Frontal cortex (tissue), 4 donors: ENCODE measurements around the gene ZNF684. TPM values are rescaled to one million over a fixed set of nuclear protein-coding genes. Genes with fewer than 3 reads are reported as not detected.
"Not testable (repeated sequence)": the region's sequence is repeated elsewhere in the genome, so short reads cannot be mapped to it uniquely, and the experiment has no call there.

Experiments
- DNase-seq, 2 donors: peaks; one replicate each; pipeline ENCODE4 v3.0.0; 2012; ENCODE audit warnings: low spot score in 2 of 2
- FAIRE-seq: peaks from 2 replicates; lab custom pipeline; 2012; peaks lifted over from hg19 to GRCh38; lab: Jason Lieb, UNC
- small RNA-seq: library from RNA; depleted of rRNA; stranded (forward); fragments of <200 nt; gene quantifications from one replicate; pipeline ENCODE3, GENCODE V24; 2014
- total RNA-seq: library from RNA; depleted of rRNA; stranded (reverse); fragments of >200 nt; gene quantifications from one replicate; pipeline ENCODE4 v1.2.3, GENCODE V29; 2014
- donor health status: control.
- donor health status: control.
- donor health status: control.

ZNF684 gene
- total RNA-seq, 1 donor from 2014 or later, result 7.7 TPM

DNA sequence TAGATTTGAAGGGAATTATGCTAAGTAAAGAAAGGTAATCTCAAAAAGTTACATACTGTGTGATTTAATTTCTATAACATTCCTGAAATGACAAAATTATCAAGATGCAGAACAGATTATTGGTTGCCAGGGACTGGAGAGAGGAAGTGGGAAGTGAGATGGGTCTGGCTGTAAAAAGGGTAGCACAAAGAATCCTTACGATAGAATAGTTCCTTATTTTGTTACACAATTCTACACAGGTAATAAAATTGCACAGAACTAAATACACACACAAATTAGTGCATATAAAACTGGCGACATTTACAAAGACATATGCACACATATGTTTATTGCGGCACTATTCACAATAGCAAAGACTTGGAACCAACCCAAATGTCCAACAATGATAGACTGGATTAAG is 33.5 kb downstream of the ZNF684 start:
- no peak for FAIRE-seq

DNA sequence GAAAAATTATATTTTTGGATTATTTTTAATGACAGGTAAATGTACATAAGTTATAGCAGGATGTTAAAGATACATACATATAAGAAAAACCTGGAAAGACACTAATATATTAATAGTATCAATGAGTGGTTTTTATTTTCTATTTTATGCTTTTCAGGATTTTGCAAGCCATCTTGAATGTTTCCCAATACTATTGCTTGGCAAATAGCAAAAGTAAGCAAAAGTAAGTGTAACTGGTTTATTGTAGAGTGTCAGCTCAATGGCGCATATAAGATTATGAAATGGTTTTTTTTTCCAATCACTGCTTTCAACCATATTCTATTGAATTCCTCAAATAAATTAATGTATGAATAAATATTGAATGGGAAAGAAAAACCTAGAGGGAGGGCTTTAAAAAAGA is 36.4 kb downstream of the ZNF684 start:
- FAIRE-seq (no peak), DNase-seq (no peak)

More for the DNA sequence above, 33.5 kb downstream of the ZNF684 start:
- no peak for DNase-seq

DNA sequence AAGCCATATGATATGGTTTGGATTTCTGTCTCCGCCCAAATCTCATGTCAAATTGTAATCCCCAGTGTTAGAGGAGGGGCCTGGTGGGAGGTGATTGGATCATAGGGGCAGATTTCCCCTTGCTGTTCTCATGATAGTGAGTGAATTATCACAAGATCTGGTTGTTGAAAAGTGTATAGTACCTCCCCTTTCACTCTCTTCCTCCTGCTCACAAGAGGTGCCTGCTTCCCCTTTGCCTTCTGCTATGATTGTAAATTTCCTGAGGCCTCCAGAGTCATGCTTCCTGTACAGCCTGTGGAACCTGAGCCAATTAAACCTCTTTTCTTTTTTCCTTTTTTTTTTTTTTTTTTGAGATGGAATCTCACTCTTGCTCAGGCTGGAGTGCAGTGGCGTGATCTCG is 43.4 kb downstream of the ZNF684 start:
- FAIRE-seq, DNase-seq: not testable (repeated sequence)

DNA sequence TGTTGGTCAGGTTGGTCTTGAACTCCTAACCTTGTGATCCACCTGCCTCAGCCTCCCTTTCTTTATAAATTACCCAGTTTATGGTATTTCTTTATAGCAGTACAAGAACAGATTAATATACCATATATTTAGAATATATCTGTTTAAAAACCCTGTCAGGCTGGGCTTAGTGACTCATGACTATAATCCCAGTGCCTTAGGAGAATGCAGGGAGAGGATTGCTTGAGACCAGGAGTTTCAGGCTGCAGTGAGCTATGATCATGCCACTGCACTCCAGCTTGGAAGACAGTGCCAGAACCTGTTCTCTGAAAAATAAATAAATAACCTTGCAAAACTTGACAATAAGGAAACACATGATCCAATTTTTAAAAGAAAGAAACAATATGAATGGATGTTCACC is 43.9 kb downstream of the ZNF684 start:
- DNase-seq (no peak), FAIRE-seq (no peak)

DNA sequence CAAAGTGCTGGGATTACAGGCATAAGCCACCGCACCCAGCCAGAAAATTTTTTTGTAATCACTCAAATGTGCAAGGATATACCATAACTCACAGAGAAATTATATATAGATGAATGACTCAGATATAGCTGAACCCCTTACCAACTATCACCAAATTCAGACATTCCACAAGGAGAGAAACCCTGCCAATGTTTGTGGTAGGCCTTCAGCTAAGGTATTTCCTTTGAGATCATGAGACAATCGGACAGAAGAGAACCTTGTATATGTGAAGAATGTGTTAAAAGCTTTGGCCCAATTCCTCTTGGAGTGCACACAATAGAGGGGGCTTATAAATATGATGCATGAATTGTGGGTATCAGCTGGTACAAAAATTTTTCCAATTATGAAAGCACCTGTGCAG is 50.7 kb downstream of the ZNF684 start:
- no peak for FAIRE-seq
- no peak for DNase-seq

DNA sequence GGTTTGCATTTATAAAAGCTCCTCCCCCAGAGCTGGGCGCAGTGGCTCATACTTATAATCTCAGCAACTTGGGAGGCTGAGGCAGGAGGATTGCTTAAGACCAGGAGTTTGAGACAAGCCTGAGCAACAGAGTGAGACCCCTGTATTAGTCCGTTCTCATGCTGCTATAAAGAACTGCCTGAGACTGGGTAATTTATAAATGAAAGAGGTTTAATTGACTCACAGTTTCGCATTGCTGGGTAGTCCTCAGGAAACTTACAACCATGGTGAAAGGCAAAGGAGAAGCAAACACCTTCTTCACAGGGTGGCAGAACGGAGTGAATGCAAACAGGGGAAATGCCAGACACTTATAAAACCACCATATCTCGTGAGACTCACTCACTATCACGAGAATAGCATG is 52.5 kb downstream of the ZNF684 start:
- no peak for DNase-seq
- FAIRE-seq, result no peak

DNA sequence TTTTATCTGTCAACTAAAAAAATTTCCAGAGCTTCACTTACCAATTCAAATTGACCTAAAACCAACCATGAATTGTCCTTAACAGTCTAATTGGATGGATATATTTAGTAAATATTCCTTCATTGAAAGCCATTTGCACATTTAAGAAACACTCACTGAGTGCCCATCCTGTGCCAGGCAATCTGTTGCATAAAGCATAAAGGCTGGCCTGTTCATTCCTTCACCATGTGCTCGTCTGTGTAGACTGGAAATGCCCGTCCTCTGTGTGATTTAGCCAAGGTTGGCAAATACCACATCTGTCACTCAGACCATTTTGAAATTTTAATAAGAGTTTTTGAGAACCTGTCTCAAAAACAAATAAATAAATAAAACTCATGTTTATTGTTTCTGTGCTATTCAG is 57.1 kb downstream of the ZNF684 start:
- FAIRE-seq, result no peak
- no peak for DNase-seq

DNA sequence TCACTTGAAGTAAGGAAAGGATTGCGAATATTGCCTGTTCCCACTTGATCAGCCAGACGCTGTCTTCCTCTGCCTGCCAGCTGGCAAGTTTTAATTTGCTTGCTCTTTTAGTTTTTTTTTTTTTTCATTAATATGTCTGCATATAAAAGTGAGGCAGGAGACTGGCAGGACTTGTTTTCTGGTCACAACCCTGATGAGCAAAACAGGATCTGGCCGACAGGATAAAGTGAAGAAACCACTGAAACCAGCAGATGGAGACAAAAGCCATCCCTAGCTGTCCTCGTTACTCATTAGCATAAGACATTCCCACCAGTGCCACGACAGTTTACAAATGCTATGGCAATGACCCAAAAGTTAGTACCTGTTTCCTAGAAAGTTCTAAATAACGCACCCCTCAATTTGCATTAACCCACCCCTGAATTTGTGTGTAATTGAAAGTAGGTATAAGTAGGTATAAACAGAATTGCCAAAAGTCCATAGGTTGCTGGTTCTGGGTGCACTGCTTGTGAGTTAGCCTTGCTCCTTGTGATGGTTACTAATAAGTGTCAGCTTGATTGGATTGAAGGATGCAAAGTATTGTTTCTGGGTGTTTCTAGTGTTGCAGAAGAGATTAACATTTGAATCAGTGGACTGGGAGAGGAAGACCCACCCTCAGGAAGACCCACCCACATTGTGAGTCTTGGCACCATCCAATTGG is 60.8 kb downstream of the ZNF684 start:
- DNase-seq (peak in 1 of 2 donors; percentile 29), FAIRE-seq (no peak)

DNA sequence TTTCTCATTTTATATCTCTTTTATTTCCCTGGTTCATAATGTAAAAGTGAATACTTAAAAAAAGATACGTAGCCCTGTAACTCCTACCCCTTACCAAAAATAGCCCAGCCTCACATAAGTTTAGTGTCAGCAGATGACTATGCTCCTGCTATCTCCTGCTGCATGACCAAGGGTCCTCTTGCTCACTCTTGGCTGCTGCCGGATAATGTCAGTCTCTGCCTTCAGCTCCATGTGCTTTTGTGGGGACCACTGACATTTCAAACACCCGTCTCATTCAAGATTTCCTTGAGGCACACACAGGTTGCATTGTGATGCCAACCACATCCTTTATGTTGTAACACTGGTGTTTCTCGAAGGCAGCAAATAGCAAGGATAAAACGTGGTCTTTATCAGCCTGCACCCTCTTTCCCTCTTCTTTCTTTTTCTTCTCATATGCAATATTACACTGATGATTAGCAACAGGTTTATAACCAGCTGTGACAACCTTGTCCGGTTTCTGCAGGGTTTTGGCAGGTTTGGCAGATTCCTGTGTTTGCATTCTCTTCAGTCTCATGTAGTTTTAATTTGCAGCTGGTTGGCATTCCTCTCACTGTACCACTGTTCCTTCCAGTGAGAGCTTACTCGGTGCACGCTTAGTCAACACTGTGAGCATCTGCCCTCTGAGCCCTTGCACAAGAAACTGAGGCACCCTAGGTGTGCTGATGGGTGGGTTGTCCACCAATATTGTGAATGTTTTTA is 62.2 kb downstream of the ZNF684 start:
- DNase-seq, result no peak
- FAIRE-seq, result no peak

DNA sequence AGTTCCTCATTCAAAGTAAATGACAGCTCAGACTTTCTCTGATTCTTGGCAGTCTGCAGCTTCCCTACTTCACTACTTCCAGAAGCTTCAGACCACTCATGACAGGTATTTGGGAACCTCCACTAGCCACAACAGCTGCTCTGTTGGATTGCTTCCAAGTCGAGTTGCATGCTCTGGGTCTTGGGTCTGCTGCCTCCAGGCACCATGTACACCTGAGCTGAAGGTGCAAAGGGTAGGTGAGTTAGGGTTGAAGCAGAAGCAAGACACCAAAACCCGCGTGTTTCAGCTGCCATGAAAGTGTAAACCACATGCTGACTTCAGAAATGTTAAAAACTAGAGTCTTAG is 62.7 kb downstream of the ZNF684 start:
- DNase-seq (no peak), FAIRE-seq (no peak)

DNA sequence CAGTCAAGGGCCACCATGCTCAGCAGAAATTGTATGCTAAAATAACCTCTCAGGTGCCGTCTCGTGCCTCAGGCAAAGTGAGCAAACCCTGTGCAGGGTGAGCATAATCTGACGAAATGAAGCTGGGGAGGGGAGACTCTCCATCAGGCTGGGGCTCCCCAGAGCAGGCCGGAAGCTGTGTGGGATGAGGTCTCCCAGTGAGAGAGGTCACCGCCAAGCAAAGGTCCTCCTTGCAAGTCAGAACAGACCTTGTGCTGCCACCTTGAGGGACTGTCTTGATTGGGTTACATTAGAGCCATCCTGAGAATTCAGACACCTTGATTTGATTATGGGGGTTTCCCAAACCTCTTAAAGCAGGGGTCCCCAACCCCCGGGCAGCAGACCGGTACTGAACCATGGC is 64.2 kb downstream of the ZNF684 start:
- FAIRE-seq (no peak), DNase-seq (no peak)

Small RNAs within 50 kb of the gene (small RNA-seq; reads per million reads assigned to genes)
- not detected for gene AL356379.1

Other genes starting within 250 kb of the ZNF684 start
- 6.9 TPM for gene COL9A2, start 214.4 kb upstream of the ZNF684 start, total RNA-seq
- gene SMAP2, start 157.9 kb upstream of the ZNF684 start, total RNA-seq, result 28.1 TPM
- gene ZFP69B, start 81.2 kb upstream of the ZNF684 start, total RNA-seq, result 11.8 TPM
- 19.2 TPM for gene ZFP69, start 54.3 kb upstream of the ZNF684 start, total RNA-seq
- gene EXO5, start 22.9 kb upstream of the ZNF684 start, total RNA-seq, result 28.5 TPM
- 24.1 TPM for gene RIMS3, start 134.0 kb downstream of the ZNF684 start, total RNA-seq
- 31.8 TPM for gene NFYC, start 160.1 kb downstream of the ZNF684 start, total RNA-seq